ENCODE measurements around the gene HPCAL1. TPM values are rescaled to one million over a fixed set of nuclear protein-coding genes. Genes with fewer than 3 reads are reported as not detected.

The HPCAL1 gene
- total RNA-seq, 2 experiments from 2014 or later = 9.2 to 9.7 TPM

GRCh38 chr2:10404324-10405143 lies 101.8 kb downstream of the HPCAL1 start:
- CTCF ChIA-PET (ENCODE audit: unreplicated experiment) = no interaction called here
- Histone ChIP-seq H3K9me3 (ENCODE audit: low read length) (no peaks in the 10 kb centered on the region), H3K79me2 (ENCODE audit: insufficient read depth, low read depth, low read length) (no peaks in the 10 kb centered on the region), H3K4me1 (ENCODE audit: insufficient read depth, low read length, poor library complexity, severe bottlenecking) (peaks cover 29% of the 10 kb centered on the region), H3K36me3 (ENCODE audit: insufficient read depth, low read length) (no peaks in the 10 kb centered on the region), H4K20me1 (ENCODE audit: insufficient read depth, low read length) (no peaks in the 10 kb centered on the region), H3K4me3 (ENCODE audit: low read depth, low read length, poor library complexity, severe bottlenecking) (no peak overlapping the region), H3K27ac (ENCODE audit: low read depth, low read length, poor library complexity, severe bottlenecking) (no peak overlapping the region), H2AFZ (ENCODE audit: low read length) (no peak overlapping the region), H3K4me2 (ENCODE audit: low read length) (no peak overlapping the region), H3K9me2 (ENCODE audit: insufficient read depth, low read length) (no peaks in the 10 kb centered on the region)
- BruUV-seq (replicated peaks) = no TSS peak
- no peak for DNase-seq (ENCODE audit: low spot score)
- TF ChIP-seq EZH2phosphoT487 (IDR thresholded peaks at IDR 0.05; ENCODE audit: borderline replicate concordance, low read depth, low read length) = no peak
- intact Hi-C loops (cut with micrococcal nuclease; ENCODE audit: unreplicated experiment) = no loop called here
- POLR2A ChIA-PET = no interaction called here

DNA sequence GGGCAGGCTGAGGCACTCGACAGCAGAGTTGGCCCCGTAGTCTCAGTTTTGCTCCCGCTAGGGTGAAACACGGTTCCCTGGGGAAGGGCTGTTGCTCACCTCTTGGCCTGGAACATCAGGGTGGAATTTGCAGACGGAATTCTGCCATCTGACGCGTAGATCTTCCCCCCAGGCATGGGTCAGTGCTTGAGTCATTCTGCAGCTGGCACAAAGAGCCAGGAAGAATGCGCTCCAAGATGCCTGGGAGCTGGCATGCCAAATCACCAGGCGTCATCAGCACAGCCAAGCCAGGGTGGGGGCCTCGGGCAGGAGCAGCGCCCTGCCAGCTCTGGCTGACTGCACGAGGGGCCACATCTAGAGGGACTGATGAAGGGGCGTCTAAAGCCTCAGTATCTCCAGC lies 102.7 kb downstream of the HPCAL1 start:
- Histone ChIP-seq H3K36me3 (ENCODE audit: insufficient read depth, low read length) (no peaks in the 10 kb centered on the region), H3K4me1 (ENCODE audit: insufficient read depth, low read length, poor library complexity, severe bottlenecking) (peaks cover 38% of the 10 kb centered on the region), H2AFZ (ENCODE audit: low read length) (no peak overlapping the region), H3K27ac (ENCODE audit: low read depth, low read length, poor library complexity, severe bottlenecking) (no peak overlapping the region), H3K9me2 (ENCODE audit: insufficient read depth, low read length) (no peaks in the 10 kb centered on the region), H3K9me3 (ENCODE audit: low read length) (no peaks in the 10 kb centered on the region), H3K4me3 (ENCODE audit: low read depth, low read length, poor library complexity, severe bottlenecking) (no peak overlapping the region), H4K20me1 (ENCODE audit: insufficient read depth, low read length) (no peaks in the 10 kb centered on the region), H3K4me2 (ENCODE audit: low read length) (no peak overlapping the region), H3K79me2 (ENCODE audit: insufficient read depth, low read depth, low read length) (no peaks in the 10 kb centered on the region)
- POLR2A ChIA-PET = interaction anchor here (0.6 kb wide), 1 partner anchor 27 kb away, joined by 9 read pairs; no protein-coding TSS in a partner anchor
- no peak for DNase-seq (ENCODE audit: low spot score)
- intact Hi-C loops (cut with micrococcal nuclease; ENCODE audit: unreplicated experiment) = no loop called here
- TF ChIP-seq EZH2phosphoT487 (IDR thresholded peaks at IDR 0.05; ENCODE audit: borderline replicate concordance, low read depth, low read length) = no peak
- TF ChIP-seq, protein P1, sequence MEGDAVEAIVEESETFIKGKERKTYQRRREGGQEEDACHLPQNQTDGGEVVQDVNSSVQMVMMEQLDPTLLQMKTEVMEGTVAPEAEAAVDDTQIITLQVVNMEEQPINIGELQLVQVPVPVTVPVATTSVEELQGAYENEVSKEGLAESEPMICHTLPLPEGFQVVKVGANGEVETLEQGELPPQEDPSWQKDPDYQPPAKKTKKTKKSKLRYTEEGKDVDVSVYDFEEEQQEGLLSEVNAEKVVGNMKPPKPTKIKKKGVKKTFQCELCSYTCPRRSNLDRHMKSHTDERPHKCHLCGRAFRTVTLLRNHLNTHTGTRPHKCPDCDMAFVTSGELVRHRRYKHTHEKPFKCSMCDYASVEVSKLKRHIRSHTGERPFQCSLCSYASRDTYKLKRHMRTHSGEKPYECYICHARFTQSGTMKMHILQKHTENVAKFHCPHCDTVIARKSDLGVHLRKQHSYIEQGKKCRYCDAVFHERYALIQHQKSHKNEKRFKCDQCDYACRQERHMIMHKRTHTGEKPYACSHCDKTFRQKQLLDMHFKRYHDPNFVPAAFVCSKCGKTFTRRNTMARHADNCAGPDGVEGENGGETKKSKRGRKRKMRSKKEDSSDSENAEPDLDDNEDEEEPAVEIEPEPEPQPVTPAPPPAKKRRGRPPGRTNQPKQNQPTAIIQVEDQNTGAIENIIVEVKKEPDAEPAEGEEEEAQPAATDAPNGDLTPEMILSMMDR (conservative IDR thresholded peaks at IDR 0.05; ENCODE audit: low read length) = no peak
- BruUV-seq (replicated peaks) = no TSS peak
- CTCF ChIA-PET (ENCODE audit: unreplicated experiment) = no interaction called here

GRCh38 chr2:10406016-10406415 lies 103.3 kb downstream of the HPCAL1 start:
- CTCF ChIA-PET (ENCODE audit: unreplicated experiment) = no interaction called here
- H2AFZ ChIP-seq (ENCODE audit: low read length) = no peak overlapping the region
- H3K79me2 ChIP-seq (ENCODE audit: insufficient read depth, low read depth, low read length) = no peaks in the 10 kb centered on the region
- H3K27ac ChIP-seq (ENCODE audit: low read depth, low read length, poor library complexity, severe bottlenecking) = no peak overlapping the region
- no peak overlapping the region for H3K4me2 ChIP-seq (ENCODE audit: low read length)
- peaks cover 44% of the 10 kb centered on the region for H3K4me1 ChIP-seq (ENCODE audit: insufficient read depth, low read length, poor library complexity, severe bottlenecking)
- H3K4me3 ChIP-seq (ENCODE audit: low read depth, low read length, poor library complexity, severe bottlenecking) = no peak overlapping the region
- H3K9me3 ChIP-seq (ENCODE audit: low read length) = no peaks in the 10 kb centered on the region
- H3K36me3 ChIP-seq (ENCODE audit: insufficient read depth, low read length) = no peaks in the 10 kb centered on the region
- intact Hi-C loops (cut with micrococcal nuclease; ENCODE audit: unreplicated experiment) = no loop called here
- no TSS peak for BruUV-seq (replicated peaks)
- TF ChIP-seq EZH2phosphoT487 (IDR thresholded peaks at IDR 0.05; ENCODE audit: borderline replicate concordance, low read depth, low read length) = no peak
- TF ChIP-seq, protein P1 (conservative IDR thresholded peaks at IDR 0.05; ENCODE audit: low read length) = no peak
- H4K20me1 ChIP-seq (ENCODE audit: insufficient read depth, low read length) = no peaks in the 10 kb centered on the region
- H3K9me2 ChIP-seq (ENCODE audit: insufficient read depth, low read length) = no peaks in the 10 kb centered on the region
- no peak for DNase-seq (ENCODE audit: low spot score)
- POLR2A ChIA-PET = no interaction called here

Data from OCI-LY7 (cell line).